ENCODE results near the gene KDM5C.

DNA sequence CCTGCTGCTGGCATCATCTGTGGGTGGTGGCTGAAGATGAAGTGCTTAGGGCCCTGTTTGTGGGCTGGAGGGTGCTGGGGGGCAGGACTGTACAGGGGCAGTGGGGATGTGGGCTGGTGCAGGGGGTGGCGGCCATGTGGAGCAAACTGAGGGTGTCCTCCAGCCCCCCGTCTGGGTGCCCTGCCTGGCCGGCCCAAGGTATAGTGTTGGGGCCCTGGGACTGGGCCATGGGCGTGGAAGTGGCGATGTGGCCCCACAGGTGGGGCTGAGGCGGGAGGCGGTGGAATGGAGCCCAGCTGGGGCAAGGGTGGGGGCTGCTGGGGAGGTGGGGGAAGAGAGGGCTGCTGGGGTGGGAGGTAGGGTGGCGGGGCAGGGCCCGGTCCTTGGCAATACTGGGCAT is 9.5 kb upstream of the KDM5C start:
- TF ChIP-seq CTCF (IDR thresholded peaks at IDR 0.05; ENCODE audit: low read depth, low read length, poor library complexity, severe bottlenecking) (no peak), EZH2phosphoT487 (IDR thresholded peaks at IDR 0.05; ENCODE audit: borderline replicate concordance, low read length) (no peak)

Data from DOHH2 (cell line).